Activated CD4-positive, CD25-positive, alpha-beta regulatory T cell treated with anti-CD3 and anti-CD28 coated beads, Interleukin-2, amount 50 U/mL, for 16 hours (primary cell): ENCODE results near the gene ATP6V0A1.
"Not testable (repeated sequence)": the region's sequence is repeated elsewhere in the genome, so short reads cannot be mapped to it uniquely, and the experiment has no call there.

Experiments
- DNase-seq: peaks from one replicate; pipeline ENCODE4 v3.0.0-alpha.2; 2020; ENCODE audit warnings: low read depth, low spot score

ATP6V0A1 gene

DNA sequence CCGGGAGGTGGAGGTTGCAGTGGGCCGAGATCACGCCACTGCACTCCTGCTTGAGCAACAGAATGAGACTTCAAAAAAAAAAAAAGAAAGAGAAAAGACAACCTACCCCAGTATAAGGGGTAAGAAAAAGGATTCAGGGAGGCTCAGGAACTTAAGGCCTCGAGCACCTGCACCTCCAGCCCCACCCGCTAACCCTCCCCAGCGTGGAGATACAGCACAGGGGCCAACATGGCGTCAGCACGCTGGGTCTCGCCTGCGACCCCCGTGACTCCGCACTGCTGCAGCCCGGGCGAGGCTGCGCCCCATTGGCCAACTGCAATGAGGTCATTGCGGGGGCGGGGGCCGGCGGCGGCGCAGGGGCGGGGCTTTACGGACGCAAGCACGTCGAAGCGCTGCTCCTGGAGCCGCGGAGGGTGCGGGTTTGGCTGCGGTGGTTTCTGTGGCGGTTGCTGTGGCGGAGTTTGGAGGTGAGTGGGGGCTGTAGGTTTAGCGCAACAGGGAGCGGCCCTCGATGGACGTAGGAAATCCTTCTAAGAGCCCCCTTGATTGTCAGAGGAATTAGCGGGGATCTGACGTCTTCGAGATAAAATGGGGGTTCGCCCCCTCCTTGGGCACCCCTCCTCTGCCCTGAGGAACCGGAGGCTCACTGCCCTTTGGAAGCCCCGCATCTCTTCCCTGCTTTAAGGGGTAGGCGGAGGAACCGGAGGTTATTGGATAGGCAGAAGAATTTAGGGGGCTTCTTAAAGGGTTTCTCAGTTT is at the start of gene ATP6V0A1:
Gene ATP6V0A1, plus strand, starts transcription at position 382 of the 759 bp plus-strand sequence. CDS start 2,017 bp downstream, outside the sequence.
- DNase-seq = peak; percentile 75

DNA sequence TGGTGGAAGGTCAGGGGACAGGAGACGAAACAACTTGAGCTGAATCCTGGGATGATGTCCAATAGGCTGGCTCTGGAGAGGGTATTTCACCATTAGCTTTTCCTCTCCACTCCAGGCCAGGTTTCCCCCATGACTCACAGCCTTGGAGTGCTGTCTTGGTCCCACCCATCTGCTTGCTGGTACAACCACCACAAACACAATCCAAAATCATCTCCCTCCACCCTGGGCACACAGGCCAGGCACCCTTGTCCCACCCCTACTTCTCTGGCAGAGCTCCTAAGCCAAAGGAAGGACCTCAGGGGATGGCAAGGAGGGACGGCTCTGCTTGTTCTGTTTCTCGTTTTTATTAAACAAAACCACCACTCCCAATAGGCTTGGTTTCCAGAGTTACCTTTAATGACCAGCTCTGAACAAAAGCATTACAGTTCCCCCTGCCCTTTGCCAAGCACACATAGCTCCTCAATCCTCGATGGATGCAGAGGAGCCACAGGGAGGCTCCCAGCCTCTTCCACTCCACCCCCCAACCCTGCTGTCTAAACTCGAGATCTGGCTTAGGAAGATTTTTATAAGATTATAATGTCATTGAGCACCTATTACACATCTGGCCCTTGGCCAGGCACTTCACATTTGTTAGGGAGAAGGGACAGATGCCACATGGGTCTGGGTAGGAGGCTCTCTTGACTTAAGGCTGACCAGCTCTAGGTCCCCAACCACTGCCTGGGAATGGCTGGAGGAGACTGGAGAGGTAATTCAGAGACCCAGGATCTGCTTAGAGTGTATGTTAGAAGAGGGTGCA is 49.0 kb upstream of the ATP6V0A1 start:
- no peak for DNase-seq

DNA sequence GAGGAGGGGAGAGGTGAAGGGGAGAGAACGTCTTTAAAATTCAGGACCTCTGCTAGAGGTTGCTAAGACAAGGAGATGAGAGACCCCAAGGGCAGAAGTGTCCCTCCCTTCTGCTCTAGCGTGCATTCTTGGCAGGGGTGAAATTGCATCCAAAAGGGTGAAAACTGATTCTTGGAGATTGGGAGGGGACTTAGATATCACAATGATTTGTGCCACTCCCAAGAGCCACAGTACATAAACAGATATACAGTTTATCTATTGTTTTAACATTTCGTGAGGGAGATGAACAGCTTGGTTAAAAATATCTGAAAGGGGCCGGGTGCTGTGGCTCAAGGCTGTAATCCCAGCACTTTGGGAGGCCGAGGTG is 48.4 kb upstream of the ATP6V0A1 start:
- no peak for DNase-seq

GRCh38 chr17:42411361-42411760 is 47.3 kb upstream of the ATP6V0A1 start:
- DNase-seq = no peak

DNA sequence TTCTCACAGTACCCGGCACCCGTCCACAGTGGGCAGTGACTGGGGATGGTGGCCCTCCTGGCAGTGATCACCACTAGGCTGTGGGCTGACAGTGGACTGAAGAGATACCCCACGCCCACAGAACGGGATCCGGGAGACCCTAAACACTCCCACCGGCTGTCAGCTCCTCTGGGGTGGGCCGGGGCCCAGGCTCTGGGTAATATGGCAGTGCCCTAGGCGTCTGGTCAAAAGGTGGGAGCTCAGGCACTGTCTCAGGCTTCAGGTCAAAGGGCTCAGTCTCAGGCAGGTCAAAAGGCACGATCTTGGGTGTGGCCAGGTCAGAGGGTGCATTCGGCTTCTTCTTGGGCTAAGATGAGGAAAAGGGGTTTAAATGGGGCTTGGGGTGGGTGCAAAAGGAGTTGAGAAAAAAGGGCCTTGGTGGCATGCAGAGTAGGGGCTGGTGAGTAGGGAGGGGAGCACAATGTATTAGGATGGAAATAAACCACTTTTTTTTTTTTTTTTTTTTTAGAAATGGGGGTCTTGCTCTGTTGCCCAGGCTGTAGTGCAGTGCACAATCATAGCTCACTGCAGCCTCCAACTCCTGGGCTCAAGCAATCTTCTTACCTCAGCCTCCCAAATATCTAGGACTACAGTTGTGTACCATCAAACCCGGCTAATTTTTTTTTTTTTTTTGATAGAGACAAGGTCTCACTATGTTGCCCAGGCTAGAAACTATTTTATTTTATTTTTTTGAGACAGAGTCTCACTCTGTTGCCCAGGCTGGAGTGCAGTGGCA is 46.6 kb upstream of the ATP6V0A1 start:
- DNase-seq = no peak

DNA sequence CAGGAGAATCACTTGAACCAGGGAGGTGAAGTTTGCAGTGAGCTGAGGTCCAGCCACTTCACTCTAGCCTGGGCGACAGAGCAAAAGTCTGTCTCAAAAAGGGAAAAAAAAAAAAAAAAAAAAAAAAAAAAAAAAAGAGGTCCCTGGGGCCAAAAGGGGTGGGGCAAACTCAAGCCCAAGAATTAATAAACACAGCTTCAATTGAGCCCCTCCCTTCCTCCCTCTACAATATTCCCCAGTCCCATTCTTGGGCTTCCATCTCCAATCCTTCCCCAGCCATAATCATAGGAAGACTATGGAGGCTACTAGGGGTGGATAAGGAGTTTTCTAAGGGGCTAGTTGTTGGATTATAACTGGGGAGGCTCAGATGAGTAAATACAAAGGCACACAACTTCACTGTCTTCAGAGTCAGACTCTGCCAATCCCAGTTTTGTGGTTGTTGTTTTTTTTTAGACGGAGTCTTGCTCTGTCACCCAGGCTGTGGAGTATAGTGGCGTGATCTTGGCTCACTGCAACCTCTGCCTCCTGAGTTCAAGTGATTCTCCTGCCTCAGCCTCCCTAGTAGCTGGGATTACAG is 45.1 kb upstream of the ATP6V0A1 start:
- no peak for DNase-seq

DNA sequence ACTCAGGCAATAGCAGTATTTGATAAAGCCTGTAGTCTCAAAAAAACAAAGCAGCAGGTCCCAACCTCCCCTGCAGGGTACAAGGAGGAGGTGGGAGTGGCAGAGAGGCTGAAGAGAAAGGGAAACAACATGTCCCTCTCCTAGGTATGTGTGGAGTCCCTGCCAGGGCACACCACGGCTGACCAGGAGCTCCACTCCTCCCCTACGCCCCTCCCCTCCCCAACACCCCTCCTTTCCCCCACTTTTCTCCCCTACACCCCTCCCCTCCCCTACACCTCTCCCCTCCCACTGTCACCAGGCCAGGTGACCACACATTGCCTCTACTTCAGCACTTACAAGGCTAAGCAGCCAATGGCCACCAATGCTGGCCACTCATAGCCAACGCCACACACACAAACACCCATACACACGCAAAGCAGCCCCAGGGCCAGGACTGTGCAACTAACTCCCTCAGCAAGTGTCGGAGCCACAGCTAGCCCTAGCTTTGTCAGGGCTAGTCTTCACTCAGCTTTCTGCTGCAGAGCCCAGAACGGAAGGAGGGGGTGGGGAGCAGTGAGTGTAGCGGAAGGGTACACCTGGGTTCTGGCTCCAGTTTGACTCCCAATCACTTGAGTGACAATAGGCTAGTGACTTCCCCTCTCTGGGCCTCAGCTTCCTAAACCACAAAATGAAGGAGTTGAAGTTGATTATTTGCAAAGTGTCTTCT is 43.8 kb upstream of the ATP6V0A1 start:
- DNase-seq = peak; percentile 11

GRCh38 chr17:42417981-42418380 is 40.7 kb upstream of the ATP6V0A1 start:
- not testable (repeated sequence) for DNase-seq

DNA sequence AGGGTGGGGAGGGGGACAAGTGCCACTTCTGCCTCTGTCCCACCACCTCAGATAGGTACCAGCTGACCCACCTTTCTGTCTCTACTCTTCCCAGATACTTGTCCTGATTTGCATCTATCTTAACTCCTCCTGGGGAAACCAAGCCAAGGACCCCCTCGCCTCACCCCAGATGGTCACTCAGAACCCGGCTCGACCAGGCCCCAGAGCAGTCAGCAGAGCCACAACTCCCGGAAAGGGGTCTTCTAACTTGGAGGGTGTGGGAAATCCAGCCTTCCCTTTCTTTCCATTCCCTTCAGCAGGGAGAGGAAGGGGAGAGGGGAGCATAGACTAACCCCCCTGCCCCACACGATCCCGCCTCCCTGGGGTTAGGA is 37.6 kb upstream of the ATP6V0A1 start:
- no peak for DNase-seq

DNA sequence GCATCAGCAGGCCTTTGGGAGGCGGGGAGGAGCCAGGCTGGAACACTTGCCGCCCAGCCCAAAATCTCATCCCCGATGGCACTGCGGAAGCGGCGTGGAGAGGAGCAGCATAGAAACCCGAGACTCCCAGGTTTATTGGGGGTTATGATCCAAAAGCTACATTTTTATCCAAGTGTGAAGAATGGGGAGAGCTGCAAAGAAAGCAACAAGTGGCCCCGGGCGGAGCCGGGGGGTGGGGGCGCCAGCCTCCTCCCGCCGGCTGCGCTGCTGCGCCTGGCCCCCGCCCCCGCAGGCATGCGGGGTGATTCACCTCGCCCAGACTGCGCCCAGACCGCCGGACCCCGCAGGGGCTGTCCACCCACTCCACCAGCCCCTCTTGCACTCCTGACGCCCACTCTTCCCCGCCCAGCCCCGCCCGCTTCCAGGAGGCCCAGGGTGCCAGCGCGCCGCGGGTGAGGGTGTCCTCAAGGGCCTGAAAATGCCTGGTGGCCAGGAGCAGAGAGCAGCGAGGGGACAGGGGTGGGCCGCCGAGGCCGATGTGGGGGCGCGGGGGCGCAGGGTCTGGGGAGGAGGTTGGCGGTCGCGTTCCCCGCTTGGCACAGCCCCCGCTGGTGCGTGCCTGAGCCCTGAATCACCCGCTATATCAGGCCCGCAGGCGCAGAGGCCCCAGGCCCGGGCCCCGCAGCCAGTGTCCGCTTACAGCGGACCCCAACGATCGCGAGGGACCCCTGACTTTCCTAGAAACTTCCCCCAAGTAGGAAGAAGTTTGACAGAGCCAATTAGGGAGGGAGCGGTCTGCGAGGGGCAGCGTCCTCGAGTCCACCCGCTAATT is 37.0 kb upstream of the ATP6V0A1 start:
- DNase-seq = no peak

DNA sequence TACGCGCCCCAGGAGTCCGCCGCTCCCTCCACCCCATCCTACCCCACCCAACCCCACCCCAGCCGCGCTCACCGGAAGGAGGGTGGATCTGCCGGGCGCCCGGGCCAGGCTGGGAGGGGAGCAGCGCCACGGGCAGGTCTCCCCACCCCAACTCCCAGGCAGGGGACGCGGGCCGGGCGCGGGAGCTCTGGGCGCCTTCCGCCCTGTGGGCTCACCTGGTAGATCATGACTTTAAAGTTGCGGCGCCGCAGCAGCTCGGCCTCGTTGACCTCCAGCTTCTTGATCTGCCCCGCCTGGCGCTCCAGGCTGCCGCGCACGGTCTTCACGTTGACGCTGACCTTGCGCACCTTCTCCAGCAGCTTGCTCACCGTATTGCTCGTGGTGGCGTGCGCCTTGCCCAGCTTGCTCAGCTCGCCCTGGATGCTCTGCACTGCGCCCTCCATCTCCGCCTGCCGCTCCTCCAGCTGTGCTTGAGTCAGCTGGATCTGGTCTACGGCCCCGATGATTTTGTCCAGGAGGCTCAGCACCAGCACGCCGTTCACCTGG is 36.2 kb upstream of the ATP6V0A1 start:
- DNase-seq = no peak

GRCh38 chr17:42422958-42423712 is 35.5 kb upstream of the ATP6V0A1 start, which contains the start of gene CAVIN1:
CAVIN1 (minus strand) TSS chr17:42423256; CDS start chr17:42423097, 159 bp downstream.
- DNase-seq = no peak

DNA sequence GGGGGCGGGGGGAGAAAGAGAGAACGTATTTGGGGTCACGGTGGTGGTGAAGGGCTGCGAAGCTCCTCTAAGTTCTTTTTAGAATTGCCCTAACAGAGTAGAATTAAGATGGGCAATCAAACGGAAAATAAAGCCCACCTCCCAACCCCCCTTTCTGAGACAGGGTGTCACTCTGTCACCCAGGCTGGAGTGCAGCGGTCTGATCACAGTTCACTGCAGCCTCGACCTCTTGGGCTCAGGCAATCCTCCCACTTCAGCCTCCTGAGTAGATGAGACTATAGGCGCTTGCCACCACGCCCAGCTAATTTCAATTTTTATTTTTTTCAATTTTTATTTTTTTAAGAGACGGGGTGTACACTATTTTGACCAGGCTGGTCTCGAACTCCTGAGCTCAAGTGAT is 34.9 kb upstream of the ATP6V0A1 start:
- DNase-seq = no peak

DNA sequence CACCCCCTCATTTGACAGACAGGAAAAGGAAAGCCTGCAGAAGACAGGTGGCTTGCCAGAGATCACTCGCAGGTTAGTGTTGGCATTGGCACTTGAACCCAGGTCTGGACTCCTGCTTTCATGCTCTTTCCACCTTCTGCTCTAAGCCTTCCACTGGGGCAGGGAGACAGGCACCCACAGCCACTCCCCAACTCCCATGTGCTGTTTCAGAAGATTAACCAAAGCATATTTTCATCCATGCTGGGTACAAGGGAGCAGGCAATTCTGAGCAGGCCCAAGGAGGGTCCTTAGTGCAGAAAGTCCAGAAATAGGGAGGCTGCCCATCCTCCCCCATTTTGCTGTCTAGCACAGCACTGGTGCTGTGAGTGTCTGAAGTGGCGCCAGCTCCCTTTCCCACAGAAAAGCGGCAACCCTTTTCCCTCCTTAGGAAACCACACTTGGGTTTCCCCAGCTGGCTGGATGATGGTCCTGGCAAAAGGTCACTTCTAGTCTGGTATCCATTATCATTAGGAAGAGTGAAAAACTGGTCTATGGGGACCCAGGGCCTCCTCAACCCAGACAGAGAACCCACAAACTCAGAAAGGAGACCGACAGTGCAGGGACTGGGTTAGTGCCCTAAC is 33.6 kb upstream of the ATP6V0A1 start:
- DNase-seq = no peak

- no peak for DNase-seq
These were observed 30.3 kb upstream of the ATP6V0A1 start for GRCh38 chr17:42428141-42428944.

GRCh38 chr17:42429726-42430447 is 28.8 kb upstream of the ATP6V0A1 start:
- no peak for DNase-seq

DNA sequence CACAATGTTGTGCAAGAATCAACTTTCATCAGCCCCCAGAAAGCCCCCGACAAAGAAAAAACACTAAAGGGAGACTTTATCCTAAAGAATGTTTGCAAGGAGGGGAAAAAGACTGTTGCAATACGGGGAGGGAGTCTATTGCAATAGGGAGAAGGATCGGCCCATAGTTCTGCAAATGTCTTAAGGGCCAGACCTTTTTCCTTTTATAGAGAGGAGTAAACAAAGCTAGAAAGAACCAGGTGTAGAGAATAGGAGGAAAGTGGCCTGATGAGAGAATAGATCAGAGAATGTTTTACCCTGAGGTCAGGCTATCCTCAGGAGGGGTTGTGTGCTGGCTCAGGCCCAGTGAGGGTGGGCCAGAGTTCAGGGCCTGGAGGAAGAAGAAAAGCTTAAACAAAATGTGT is 26.9 kb upstream of the ATP6V0A1 start:
- no peak for DNase-seq
